Astrocyte of the cerebellum (primary cell): ENCODE results near the gene ACSL1.
"Not testable (repeated sequence)": the region's sequence is repeated elsewhere in the genome, so short reads cannot be mapped to it uniquely, and the experiment has no call there.

Experiments
- DNase-seq: peaks from one replicate; pipeline ENCODE4 v3.0.0-alpha.2; 2011; ENCODE audit warnings: low read depth
- H3K4me3 ChIP-seq: 2 replicates; pipeline ENCODE4 v1.5.1; 2011; ENCODE audit warnings: mild to moderate bottlenecking, low read depth, low read length, moderate library complexity
- in situ Hi-C: cut with HindIII; loops from 2 replicates; pipeline ENCODE4 v1.10.0; 2017; ENCODE audit warnings: low sequenced_read_pairs
- TF ChIP-seq, protein P1 (sequence below): IDR thresholded peaks from 2 replicates; pipeline ENCODE4 v1.5.1; 2012; ENCODE audit warnings: low read length, low read depth, moderate library complexity, mild to moderate bottlenecking; ENCODE audit errors: missing control alignments

Gene ACSL1

GRCh38 chr4:184845367-184846021 lies 19.7 kb upstream of the ACSL1 start:
- in situ Hi-C loops: no loop called here
- DNase-seq: peak; percentile 18
- no peak overlapping the region for H3K4me3 ChIP-seq
- TF ChIP-seq, protein P1, sequence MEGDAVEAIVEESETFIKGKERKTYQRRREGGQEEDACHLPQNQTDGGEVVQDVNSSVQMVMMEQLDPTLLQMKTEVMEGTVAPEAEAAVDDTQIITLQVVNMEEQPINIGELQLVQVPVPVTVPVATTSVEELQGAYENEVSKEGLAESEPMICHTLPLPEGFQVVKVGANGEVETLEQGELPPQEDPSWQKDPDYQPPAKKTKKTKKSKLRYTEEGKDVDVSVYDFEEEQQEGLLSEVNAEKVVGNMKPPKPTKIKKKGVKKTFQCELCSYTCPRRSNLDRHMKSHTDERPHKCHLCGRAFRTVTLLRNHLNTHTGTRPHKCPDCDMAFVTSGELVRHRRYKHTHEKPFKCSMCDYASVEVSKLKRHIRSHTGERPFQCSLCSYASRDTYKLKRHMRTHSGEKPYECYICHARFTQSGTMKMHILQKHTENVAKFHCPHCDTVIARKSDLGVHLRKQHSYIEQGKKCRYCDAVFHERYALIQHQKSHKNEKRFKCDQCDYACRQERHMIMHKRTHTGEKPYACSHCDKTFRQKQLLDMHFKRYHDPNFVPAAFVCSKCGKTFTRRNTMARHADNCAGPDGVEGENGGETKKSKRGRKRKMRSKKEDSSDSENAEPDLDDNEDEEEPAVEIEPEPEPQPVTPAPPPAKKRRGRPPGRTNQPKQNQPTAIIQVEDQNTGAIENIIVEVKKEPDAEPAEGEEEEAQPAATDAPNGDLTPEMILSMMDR: no peak

DNA sequence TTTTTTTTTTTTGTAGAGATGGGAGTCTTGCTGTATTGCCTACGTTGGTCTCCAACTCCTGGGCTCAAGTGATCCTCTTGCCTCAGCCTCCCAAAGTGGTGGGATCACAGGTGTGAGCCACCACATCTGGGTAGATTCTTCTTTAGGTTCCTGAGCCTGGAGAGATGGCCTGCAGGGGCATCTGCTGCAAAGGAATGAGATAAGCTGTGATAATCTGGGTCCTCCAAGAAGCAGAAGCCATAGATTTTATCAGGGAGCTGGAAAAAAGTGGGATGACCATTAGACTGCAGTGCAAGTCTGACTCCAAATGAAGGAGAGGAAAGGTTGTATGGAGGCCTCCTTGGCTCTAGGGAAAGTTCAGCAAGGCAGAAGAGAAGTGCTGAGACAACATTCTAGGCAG lies 19.0 kb upstream of the ACSL1 start:
- DNase-seq: no peak
- no peak overlapping the region for H3K4me3 ChIP-seq
- in situ Hi-C loops: no loop called here
- TF ChIP-seq, protein P1: no peak

- DNase-seq: no peak
- TF ChIP-seq, protein P1: no peak
These were observed 18.3 kb upstream of the ACSL1 start for GRCh38 chr4:184843984-184844554.

DNA sequence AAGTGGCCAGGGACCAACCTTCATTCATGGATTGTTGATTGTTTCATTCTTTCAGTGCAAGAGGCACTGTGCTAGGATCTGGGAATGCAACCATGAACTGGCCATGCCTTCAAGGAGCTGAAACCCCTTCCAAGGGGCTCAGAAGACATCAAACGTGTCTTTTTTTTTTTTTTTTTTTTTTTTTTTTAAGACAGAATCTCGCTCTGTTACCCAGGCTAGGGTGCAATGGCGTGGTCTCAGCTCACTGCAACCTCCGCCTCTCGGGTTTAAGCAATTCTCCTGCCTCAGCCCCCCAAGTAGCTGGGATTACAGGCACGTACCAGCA lies 13.3 kb upstream of the ACSL1 start:
- in situ Hi-C loops, DNase-seq, H3K4me3 ChIP-seq: not testable (repeated sequence)

More at GRCh38 chr4:184843984-184844554, 18.3 kb upstream of the ACSL1 start:
- in situ Hi-C loops: no loop called here
- no peak overlapping the region for H3K4me3 ChIP-seq

GRCh38 chr4:184838249-184839074 lies 12.7 kb upstream of the ACSL1 start:
- H3K4me3 ChIP-seq: no peak overlapping the region
- in situ Hi-C loops: no loop called here
- TF ChIP-seq, protein P1: no peak
- no peak for DNase-seq

GRCh38 chr4:184836613-184837012 lies 10.8 kb upstream of the ACSL1 start:
- TF ChIP-seq, protein P1: no peak
- no peak overlapping the region for H3K4me3 ChIP-seq
- in situ Hi-C loops: no loop called here
- no peak for DNase-seq
